NCI-H2171 treated with DMSO at 0.1 percent for 48 hours (cell line): ENCODE data around the gene QKI.
"Not testable (repeated sequence)": the region's sequence is repeated elsewhere in the genome, so short reads cannot be mapped to it uniquely, and the experiment has no call there.

ENCODE experiments used
- DNase-seq: peaks from one replicate; lab custom pipeline; 2025; lab: John Stamatoyannopoulos, UW

Gene QKI

DNA sequence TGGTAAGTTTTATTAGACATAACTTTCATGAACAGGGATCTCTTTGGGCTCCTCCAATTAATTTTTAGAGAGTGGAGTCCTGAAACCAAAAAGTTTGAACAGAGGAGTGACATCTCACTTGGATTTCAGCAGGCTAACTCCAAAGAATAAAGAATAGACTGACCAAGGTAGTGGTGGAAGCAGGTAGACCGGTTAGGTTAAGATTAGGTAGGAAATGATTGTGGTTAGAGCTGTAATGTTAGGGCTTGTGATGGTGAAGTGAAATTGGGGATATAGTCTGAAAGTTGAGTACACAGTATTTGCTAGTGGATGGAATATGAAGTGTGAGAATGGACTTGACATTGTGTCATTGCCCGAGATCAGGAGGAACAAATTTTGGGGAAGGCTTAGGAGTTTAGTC lies 27.8 kb downstream of the QKI start:
- no peak for DNase-seq

DNA sequence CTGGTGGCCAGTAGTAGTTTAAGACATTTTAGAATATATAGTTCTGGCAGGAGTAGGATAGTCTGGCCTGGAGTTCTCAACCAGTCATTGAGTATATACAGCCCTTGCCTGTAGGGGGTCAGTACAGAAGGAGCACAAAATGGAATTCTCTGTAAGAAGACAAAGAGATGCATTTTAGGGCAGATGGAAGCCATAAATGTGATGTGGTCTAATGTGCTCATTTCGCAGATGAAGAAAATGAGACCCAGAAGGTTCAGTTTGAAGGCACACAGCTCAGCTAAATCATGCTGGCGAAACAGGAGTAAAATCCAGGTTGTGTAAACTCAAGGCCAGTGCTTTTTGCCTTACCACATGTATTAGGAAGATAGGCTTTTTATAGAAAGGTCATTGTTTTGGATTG lies 29.6 kb downstream of the QKI start:
- no peak for DNase-seq

DNA sequence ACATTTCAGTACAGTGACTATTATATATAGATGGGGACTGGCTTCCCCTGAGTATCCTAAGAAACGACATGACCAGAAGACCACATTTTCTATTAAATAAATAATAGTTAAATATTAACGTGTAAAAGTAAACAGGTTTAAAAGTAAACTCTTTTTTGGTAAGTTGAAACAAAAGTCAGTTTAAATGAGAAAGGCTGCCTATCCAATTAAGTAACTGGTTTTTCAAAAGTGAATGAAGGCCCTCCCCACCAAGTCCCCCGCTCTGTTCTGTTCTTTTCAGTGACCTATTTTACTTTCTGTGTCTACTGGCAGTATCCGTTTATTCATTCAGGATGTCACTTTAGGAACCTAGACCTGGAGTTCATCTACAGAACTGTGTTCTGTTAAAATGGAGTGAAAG lies 32.0 kb downstream of the QKI start:
- DNase-seq = no peak

DNA sequence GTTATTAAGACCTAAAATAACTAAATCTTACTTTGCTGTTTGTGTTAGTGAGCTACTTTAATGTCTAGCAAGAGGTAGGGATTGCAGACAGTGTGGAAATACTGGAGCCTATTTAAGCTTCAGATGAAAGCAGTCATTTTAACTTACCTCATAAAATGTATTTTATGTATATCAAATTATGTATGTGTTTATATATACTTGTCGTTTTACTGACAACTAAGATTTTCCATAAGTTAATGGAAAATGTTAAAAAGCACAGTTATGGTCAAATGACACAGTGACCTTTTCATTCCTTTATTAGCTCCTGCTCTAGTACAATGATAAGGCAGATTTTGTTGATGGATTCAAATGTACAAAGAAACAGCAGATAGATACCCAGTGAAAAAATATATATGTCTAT lies 34.6 kb downstream of the QKI start:
- DNase-seq = no peak

DNA sequence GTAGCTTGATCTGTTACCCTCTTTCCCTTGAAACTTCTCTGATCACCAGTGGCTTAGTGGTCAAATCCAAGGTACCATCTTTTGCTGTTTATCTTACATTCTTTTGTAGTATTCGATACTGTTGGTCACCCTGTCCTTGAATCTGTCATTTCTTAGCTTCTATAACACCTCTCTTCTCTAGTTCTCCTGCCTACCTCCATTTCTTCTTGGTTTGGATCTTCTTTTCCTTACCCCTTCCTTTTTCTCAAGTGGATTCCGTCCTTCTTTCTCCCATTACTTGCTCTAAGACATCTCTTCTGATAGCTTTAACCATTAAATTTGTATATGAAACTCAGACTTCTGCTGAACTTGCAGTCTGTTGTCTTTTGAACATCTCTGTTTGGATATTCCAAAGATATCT lies 39.9 kb downstream of the QKI start:
- no peak for DNase-seq

DNA sequence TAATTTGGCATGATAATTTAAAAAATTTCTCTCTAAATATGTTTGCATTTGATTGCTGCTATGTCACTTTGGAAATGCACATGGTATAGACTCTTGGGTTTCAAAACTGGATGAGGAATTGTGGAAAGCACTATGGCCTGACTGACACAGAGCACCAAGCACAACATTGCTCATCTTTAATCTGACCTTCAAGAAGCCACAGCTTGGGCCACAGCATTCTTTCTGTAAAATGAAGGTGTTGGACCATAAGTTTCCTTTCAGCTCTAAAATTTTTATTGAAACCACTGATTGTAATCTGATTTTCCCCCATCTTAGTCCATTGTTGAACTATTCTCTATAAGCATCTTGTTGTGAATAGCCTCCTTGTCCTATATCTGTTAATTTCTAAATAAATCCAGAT lies 41.0 kb downstream of the QKI start:
- no peak for DNase-seq

DNA sequence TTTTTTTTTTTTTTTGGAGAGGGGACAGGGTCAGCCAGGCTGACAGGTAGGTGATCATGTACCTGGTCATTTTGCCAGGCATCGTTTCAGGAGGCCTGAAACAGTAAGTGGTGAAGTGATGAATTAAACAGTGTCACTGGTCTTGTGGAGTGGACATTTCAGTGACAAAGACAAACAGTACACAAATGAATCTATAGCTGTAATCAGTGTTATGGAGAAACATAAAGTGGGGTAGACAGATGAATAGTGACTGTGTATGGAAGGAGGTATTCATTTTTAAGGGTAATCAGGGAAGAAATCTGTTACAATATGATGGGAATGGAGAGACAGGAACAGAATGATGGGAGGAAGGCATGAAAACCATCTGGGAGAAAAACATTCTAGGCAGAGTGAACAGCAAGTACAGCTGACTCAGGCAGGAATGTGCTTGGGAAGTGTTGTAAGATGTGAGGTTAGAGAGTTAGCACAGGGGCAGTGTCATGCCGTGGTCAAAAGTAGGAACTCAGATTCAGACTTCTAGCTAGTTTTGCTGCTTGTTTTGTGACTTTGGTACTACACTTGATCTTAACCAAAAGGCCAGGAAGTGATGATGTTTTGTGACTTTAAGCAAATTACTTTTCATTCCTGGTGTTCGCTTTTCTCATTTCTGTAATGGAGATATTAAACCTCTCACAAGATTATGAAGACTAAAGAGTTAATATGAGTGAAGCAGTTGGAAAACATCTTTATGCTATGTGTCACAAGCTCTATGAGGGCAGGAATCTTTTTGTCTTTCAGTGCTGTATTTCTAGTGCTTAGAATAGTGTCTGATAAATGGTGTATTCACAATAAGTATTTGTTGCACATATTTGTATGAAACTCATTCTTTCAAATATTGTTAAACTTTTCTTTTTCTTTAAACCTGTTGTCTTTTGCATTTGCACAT lies 43.4 kb downstream of the QKI start:
- DNase-seq = no peak

DNA sequence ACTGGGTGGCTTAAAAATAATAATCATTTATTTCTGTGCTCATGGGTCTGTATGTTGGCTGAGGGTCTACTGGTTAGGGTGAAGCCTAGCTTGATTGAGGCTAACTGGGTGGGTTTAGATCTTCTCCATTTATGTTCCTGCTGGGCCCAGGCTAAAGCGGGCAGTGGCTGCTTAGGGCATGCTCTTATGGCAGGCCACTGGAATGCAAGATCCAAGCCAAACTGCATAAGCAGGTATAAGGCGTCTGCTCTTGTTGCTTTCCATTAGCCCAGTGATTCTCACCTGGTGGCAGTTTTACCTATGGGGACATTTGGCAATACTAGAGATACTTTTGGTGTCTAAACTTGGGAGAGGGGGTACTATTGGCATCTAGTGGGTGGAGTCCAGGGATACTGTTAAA lies 44.5 kb downstream of the QKI start:
- no peak for DNase-seq

DNA sequence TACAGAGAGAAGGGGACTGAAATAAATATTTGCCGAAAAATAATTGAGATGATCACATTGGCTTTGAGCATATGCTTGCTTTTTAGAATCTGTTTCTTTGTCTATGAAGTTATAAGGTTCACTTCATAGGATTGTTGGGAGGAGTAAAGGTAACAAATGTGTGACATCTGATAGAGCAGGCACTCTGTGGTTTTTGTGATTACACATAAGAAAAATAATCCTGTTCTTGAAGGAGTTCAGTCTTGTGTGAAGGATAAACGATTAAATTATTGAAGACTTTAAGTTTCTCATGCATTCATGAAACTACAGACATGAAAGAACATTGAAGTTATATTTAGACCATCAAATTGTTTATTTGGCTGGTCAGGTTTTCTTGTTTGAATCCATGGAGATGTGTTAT lies 45.0 kb downstream of the QKI start:
- DNase-seq = no peak

DNA sequence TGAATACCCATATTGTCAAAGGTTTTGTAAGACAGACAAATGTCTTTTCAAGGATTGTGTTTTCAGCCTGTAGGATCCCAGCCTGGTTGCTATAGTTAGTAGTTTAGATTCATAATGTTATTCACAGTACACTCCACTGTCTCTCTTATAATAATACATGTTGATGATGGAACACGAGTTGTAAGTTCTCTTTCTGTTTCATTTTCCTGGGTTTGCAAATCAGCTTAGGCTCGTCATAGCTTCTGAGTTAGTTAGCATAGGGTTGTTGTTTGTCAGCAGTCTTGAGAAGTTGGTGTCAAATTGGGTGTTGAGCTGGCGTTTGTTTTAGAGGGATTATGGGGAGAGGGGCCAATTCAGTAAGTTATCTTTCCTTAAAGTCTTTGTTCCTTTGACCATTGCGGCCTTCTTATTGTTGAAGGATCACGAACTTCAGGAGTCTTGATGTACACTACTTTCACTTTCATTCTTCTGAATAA lies 45.8 kb downstream of the QKI start:
- DNase-seq = no peak

DNA sequence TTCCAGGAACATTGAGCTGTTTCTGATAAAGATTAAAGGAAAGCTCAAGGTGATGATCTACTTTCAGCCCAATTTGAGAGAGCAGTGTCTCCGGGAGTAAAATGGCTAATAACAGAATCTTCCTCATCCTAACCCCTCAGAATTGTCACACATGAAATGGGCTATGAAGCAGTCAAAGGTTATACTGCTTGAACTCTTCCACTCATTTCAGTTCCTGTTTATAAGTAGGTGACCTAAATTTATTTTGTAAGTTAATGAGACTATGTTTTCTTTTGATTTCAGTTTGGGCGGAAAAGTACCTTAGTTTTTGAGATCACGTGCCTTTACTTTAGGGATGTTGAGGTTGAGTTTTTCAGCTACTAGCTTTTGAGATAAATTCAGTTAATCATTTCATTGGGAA lies 47.2 kb downstream of the QKI start:
- DNase-seq = no peak

DNA sequence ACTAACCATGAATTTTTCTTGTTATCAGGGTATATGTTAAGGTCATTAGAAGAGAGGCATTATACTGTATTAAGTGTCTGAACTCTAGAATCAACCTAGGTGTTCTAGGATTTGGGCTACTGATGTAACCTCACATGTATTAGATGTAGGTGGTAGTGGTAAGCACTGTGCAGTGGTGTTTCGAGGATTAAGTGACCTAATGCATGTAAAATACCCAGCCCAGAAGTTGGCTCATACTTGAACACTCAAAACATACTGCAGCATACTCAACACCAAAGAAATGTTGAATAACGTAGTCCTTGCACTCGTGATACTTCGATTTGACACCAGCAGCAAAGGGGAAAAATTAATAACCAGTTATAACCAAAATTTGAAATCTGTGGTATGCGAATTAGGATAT lies 48.7 kb downstream of the QKI start:
- DNase-seq = no peak

DNA sequence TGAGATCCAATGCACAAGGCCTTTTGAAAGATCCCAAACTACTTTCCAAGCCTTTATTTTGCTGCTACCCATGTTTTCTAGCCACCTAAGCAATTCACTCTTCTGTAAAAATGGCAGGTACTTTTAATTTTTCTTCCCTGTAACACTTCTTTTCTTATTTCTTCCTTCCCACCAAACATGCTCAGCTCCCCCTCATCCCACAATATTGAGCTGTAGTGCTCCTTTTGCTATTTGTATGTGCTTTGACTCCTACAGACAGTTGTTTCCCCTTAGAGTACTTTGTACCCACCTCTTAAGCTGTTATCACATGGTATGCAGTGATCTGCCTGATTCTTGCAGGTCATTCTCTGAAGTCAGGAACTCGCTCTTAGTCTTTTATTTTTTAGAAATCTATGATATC lies 49.3 kb downstream of the QKI start:
- DNase-seq = no peak

DNA sequence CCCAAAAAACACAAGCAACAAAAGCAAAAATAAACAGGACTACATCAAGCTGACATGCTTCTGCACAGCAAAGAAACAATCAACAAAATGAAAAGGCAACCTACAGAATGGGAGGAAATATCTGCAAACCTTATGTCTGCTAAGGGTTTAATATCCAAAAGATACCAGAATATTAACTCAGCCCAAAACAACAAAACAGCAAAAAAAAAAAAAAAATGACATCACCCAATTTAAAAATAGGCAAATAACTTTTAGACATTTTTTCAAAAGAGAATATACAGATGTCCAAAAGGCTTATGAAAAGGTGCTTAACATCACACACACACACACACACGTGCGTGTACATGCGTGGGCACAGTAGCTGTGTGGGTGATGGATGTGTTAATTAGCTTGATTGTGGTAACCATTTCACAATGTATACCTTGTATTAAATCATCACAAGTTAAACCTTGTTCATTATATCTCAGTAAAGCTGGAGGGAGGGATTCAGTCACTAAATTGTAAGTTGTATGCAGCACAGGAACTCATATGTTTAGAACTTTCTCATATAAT lies 52.4 kb downstream of the QKI start:
- DNase-seq = no peak

DNA sequence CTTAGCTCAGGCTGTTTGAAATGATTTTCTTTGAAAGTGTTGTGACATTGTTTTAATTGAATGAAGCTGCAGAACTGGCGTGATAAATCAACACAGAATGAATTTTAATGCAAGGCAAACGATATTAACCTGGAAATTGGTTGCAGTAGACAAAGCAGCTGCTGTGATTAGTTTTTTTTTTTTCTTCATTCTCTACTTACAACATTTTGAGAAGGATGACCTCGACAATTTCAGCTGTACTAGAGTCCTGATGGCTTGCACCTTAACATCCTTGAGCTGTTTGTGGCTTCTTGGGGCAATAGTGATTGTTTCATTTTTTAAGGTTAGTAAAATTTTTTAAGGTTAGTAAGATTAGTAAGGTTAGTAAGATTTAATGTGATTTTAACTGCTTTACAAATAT lies 54.2 kb downstream of the QKI start:
- no peak for DNase-seq

DNA sequence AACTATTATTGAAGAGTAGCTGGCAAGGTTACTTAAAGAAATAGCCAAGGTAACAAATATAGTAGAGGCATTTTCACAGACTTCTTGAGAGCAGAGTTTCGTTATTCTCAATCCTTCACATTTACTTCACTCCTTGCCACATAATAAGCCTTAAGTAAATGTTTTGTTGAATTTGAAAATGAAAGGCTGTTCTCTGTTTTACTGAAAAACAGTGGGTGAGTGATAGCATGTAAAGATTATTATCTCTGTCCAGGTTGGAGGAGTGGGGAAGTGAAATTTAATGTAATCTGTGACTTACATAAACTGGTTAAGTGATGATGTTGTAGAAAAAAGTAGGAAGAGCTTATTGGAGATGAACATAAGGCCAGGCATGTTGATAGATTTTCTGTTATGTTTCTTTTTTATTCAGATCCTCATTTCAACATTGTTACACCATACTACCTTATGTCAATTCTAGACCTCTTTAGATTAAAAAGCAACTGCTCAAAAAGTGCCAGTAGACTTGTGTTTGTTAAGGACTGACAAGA lies 55.0 kb downstream of the QKI start:
- no peak for DNase-seq

DNA sequence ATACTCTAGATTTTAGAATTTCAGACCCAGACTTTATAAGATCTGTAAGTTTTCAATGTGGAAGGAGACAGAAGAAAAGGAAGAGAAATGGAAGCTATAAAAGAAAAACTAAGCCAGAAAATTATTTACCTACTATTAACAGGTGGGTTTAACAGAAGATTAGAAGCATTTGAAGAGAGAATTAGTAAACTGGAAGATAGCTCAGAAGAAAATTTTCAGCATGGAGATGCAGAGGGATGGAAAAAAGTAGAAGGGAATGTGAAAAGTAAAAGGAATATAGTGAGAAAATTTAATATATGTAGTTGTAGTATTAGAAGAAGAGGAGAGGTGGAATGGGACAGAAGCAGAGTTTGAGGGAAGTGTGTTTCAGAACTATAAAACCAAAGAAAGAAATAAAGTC lies 56.1 kb downstream of the QKI start:
- DNase-seq = no peak

DNA sequence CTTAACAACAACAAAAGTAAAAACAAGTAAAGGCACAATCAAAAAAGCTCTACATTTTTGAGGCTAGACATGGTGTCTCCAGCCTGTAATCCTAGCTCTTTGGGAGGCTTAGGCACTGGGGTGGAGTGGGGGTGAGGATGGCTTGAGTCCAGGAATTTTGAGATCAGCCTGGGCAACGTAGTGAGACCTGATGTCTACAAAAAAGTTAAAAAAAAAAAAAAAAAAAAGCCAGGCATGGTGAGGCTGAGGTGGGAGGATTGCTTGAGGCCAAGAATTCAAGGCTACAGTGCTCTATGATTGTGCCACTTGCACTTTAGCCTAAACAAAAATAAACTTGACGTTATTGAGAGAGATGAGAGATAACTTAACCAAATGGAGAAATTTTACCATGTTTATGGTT lies 60.1 kb downstream of the QKI start:
- no peak for DNase-seq

DNA sequence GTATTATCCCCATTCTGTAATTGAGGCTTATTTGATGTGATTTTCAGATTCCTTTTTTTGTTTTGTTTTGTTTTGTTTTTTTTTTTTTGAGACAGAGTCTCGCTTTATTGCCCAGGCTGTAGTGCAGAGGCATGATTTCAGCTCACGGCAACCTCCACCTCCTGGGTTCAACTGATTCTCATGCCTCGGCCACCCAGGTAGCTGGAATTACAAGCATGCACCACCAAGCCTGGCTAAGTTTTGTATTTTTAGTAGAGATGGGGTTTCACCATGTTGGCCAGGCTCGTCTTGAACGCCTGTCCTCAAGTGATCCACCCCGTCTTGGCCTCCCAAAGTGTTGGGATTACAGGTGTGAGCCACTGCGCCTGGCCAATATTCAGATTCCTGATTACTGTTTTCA lies 62.4 kb downstream of the QKI start:
- not testable (repeated sequence) for DNase-seq

DNA sequence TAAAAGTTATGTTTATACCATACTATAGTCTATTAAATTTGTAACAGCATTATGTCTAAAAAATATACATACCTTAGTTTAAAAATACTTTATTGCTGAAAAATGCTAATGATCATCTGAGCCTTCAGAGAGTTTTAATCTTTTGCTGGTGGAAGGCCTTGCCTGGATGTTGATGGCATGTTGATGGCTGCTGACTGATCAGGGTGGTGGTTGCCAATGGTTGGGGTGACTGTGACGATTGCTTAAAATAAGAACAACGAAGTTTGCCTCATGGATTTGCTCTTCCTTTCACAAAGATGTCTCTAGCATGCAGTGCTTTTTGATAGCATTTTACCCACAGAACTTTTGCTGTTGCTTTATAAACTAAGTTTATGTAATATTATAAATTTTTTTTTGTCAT lies 68.6 kb downstream of the QKI start:
- DNase-seq = no peak

DNA sequence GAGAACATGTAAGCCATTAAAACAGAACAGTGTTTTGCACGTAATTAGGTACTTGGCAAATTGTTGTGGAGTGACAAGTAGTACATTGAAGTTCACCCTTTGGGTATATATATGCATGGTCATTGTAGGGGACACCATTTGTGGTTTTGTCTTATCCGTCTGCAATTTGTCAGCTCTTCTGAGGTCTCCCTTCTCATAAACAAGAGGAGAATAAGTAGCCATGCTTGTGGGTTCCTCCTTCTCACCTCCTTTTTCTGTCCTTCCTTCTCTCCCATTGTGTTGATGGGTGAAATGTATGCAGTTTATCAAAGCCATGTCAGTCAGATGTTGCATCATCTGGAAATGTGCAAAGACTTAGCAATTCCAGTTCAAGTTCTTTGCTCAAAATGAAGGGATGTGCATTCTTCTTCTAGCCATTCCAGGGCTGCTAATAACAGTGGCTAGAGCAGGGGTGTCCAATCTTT lies 70.9 kb downstream of the QKI start:
- DNase-seq = no peak

DNA sequence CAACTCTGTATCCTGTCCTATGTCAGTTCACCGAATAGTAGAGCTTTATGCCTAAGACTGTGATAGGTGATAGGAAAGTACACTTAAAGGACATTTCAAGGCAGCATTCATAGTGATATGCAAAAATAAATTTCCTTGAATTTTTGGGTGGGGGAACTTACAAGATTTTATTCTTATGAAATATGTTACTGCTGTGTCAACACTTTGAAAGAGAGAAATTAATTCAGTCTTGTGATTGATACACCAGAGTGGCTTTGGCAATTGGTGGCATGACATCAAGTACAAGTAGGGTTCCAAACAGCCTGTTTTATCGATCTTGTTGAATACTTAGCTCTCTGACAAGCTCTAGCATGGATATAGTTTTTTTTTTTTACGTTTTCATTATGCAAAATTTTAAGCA lies 72.3 kb downstream of the QKI start:
- no peak for DNase-seq

DNA sequence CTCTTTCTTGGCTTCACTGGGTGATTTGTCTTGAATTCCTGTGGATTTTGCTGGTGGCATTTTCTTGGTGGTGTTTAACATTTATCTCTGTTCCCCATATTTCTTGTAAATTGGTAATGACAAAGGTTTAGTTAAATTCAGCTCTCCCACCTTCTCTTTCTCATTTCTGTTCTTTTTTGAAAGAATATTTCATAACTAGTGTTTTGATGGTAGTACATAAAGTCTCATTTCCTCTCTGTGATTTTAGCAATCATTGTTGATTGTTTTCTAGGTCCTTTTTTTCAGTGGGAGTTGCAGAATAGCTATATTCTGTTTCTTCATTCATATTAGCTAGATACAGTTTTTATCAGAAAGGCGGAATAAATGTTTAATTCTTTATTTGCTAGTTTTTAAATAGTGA lies 73.1 kb downstream of the QKI start:
- no peak for DNase-seq

DNA sequence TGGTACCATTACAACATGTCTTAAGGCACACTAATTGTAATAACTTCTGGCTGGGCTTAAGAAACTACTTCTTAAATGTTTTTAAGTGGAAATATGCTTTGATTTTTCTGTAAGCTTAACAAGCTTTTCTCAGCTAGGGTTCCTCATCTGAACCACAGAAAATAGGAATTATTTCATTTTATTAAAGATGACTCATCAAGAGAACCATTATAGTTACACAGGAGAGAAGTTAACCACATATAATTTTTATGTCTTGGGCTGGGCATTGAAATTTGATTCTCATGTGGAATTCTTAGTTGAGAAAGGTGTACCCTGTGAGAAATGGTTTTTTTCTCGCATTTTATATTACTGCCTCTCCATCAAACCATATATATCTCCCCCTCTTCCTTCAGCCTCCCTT lies 75.1 kb downstream of the QKI start:
- no peak for DNase-seq
